ENCODE data around the gene DISC1.

DNA sequence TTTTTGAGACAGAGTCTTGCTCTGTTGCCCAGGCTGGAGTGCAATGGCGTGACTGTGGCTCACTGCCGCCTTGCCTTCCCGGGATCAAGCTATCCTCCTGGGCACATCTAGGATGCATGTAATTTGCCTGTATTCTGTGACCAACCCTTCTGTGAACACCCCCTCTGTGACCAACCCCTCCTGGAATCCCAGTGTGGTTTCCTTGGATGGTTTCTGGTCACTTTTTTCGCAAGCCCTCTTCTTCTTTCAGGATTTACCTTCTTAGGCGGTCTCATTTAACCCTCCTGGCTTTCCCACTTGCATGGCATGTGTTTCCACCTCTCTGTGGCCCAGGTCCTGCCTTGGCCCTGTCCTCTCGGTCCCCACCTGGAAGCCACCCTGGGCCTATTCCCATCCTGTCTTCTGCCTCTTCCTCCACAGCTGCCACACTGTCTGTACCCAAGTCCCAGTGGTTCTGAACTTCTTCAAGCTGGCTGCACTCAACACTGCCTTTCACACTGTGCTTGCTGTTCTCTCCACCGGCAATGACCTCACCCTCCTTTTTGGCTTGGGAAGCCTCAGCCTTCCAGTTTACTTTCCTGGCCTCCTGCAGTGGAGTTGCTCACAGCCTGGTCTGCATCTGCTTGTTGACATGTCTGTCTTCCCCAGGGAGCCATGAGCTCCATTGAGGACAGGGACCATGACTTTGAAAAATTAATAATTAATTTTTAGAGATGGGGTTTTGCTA lies 57.0 kb downstream of the DISC1 start:
- TF ChIP-seq EGR1 (IDR thresholded peaks at IDR 0.05): no peak
- no peak for TF ChIP-seq TAF1 (IDR thresholded peaks at IDR 0.05; ENCODE audit: low read depth)
- TF ChIP-seq TCF12 (IDR thresholded peaks at IDR 0.05; ENCODE audit: low read depth): no peak
- TF ChIP-seq, protein P1, sequence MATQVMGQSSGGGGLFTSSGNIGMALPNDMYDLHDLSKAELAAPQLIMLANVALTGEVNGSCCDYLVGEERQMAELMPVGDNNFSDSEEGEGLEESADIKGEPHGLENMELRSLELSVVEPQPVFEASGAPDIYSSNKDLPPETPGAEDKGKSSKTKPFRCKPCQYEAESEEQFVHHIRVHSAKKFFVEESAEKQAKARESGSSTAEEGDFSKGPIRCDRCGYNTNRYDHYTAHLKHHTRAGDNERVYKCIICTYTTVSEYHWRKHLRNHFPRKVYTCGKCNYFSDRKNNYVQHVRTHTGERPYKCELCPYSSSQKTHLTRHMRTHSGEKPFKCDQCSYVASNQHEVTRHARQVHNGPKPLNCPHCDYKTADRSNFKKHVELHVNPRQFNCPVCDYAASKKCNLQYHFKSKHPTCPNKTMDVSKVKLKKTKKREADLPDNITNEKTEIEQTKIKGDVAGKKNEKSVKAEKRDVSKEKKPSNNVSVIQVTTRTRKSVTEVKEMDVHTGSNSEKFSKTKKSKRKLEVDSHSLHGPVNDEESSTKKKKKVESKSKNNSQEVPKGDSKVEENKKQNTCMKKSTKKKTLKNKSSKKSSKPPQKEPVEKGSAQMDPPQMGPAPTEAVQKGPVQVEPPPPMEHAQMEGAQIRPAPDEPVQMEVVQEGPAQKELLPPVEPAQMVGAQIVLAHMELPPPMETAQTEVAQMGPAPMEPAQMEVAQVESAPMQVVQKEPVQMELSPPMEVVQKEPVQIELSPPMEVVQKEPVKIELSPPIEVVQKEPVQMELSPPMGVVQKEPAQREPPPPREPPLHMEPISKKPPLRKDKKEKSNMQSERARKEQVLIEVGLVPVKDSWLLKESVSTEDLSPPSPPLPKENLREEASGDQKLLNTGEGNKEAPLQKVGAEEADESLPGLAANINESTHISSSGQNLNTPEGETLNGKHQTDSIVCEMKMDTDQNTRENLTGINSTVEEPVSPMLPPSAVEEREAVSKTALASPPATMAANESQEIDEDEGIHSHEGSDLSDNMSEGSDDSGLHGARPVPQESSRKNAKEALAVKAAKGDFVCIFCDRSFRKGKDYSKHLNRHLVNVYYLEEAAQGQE (IDR thresholded peaks at IDR 0.05; ENCODE audit: low read depth): no peak
- no peak for TF ChIP-seq EP300 (IDR thresholded peaks at IDR 0.05; ENCODE audit: borderline replicate concordance)
- TF ChIP-seq, protein P2, sequence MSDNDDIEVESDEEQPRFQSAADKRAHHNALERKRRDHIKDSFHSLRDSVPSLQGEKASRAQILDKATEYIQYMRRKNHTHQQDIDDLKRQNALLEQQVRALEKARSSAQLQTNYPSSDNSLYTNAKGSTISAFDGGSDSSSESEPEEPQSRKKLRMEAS (IDR thresholded peaks at IDR 0.05): no peak
- no peak for TF ChIP-seq TEAD4 (IDR thresholded peaks at IDR 0.05)
- no peak for TF ChIP-seq RAD21 (IDR thresholded peaks at IDR 0.05; ENCODE audit: low read depth)
- TF ChIP-seq CEBPB (IDR thresholded peaks at IDR 0.05): no peak

Measured in Ishikawa (cell line).